GM19324 (cell line): Measurements from ENCODE around the gene BTK.
"Not testable (repeated sequence)": the region's sequence is repeated elsewhere in the genome, so short reads cannot be mapped to it uniquely, and the experiment has no call there.

ENCODE experiments used
- ATAC-seq: cut with Tn5 transposase; IDR thresholded peaks from one replicate; pipeline ENCODE4 v1.9.1; 2021; ENCODE audit warnings: mild to moderate bottlenecking, moderate library complexity; ENCODE audit not compliant: unreplicated experiment, low FRiP score

The BTK gene

DNA sequence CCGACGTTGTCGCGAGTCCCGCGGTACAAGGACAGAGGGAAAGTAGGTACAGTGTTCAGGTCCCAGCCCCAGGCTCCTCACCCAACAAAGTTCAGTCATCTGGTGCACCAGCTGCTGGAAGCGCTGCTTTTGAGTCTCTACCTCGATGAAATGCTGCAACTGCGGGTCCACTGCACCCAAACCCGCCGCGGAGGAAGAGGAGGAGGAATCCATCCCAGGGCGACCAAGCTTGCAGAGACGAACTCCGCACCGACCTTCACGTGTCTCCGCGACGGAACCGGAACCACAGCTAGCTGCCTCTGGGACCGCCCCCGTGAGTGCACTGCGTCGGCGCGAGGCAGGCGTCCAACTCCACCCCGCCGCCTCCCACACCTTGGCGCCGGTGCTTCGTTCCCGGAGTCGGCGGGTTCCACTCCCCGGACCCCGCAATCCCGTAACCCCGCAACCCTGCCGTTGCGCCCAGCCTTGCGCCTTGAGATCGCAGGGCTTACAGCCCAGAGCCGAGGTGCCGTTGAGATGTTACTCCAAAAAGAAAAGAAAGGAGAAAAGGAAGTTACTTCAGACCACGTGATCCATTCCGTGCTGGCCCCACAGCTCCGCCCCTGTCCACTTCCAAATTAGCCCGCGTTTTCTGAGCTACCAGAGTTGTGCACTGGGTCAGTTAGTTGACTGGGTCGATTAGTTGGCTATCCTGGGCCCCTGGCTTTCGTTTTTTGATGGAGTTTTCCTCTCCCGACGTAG is 37.4 kb downstream of the BTK start, which contains the start of gene TIMM8A:
Gene TIMM8A, minus strand, starts transcription at position 291 of the 741 bp plus-strand sequence. Its CDS starts 78 bp downstream, at position 213.
- peak; percentile 98 for ATAC-seq

DNA sequence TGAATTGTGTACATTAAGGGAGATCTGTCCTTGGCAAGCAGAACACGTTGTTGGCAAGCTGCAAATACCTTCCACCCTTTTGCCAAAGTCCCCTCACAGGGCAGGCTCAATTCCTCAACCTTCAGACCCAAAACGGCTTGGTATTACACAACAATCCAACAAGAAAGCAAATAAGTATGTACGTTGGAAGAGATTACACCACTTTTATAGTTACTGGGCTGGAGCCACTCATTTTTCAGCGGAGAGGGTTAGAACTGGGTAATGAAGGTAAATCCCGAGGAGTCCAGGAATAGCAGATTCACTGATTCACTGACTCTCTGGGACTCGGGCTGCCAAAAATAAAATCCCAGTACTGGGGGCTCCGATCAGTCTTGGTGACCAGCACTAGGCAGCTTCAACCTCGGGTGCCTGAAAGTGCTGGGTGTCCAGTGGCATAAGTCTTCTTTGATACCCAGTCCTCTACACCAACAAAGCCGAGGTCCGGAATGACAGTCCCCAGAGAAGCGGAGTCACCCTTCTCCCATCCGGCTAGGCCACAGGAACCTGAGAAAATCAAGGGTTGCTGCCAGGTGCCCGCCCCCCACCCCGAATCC is 38.0 kb downstream of the BTK start:
- ATAC-seq: peak; percentile 4

DNA sequence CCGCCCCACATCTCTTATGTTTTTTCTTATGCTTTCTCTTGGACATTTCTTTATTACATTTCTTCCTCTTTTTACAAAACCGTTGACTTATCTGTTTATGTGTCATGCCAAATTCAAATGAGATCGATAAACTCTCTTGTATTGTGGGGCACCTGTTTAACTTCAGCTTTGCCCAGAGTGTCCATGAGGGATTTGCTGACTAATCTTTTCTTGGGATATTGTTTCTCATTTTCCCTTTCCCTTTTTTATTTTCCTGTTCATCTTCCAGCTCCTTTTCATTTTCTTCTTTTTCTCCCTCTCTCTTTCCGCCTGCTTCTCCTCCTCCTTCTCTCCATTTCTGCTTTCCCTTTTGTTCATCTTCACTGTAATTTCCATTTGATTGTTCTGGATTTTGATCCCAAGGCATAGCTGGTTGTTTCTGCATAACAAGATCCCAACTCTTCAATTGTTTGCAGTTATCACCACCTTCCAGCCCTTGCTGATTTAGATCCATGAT is 48.2 kb downstream of the BTK start:
- no peak for ATAC-seq

DNA sequence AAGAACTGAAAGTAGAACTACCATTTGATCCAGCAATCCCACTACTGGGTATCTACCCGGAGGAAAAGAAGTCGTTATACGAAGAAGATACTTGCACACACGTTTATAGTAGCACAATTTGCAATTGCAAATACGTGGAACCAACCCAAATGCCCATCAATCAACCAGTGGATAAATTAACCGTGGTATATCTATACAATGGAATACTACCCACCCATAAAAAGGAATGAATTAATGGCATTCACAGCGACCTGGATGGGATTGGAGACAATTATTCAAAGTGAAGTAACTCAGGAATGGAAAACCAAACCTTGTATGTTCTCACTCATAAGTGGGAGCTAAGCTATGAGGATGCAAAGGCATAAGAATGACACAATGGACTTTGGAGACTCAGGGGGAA is 51.7 kb downstream of the BTK start:
- ATAC-seq: not testable (repeated sequence)

DNA sequence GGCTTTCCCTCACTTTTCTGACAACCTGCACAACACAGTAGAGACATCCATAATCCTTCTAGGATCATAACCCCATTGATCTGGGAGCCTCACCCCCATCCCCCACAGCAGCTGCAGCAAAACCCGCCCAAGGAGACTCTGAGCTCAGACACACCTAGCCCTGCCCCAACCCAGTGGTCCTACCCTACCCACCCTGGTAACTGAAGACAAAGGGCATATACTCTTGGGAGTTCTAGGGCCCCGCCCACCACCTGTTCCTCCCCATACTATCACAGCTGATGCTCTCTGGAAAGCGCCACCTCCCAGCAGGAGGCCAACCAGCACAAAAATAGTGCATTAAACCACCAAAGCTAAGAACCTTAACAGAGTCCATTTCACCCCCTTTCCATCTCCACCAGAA is 59.4 kb downstream of the BTK start:
- not testable (repeated sequence) for ATAC-seq

DNA sequence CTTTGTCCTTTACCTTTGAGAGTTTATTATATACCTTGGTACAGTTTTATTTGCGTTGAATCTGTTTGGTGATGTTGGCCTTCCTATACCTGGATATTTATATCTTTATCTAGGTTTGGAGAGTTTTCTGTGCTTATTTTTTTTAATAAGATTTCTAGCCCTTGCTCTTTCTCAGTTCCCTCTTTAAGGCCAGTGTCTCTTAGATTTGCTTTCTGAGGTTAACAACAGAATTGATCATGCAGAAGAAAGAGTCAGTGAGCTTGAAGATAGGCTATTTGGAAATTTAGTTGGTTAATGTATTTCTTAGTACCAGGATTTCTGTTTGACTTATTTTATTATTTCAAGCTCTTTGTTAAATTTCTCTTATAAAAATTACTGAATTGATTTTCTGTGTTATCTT is 82.2 kb downstream of the BTK start:
- ATAC-seq: no peak
